ENCODE data around the gene KIF19. TPM values are rescaled to one million over a fixed set of nuclear protein-coding genes. Genes with fewer than 3 reads are reported as not detected.

Gene KIF19
- total RNA-seq, 2 donors from 2014 or later, result 0.27 to 2.4 TPM

Other genes starting within 250 kb of the KIF19 start
- gene RPL38, start 122.5 kb upstream of the KIF19 start, total RNA-seq, result 1,000 to 10,000 TPM; 1,155 to 1,199 TPM
- gene TTYH2, start 112.7 kb upstream of the KIF19 start, total RNA-seq, result 1 to 10 TPM; 1.2 to 1.6 TPM
- not detected for gene DNAI2, start 52.0 kb upstream of the KIF19 start, total RNA-seq
- under 1 TPM in 1 of 2 donors, not detected in 1; 0.18 TPM for gene BTBD17, start 35.6 kb downstream of the KIF19 start, total RNA-seq
- under 1 TPM; 0.29 to 0.92 TPM for gene GPR142, start 41.3 kb downstream of the KIF19 start, total RNA-seq
- gene GPRC5C, start 105.9 kb downstream of the KIF19 start, total RNA-seq, result 10 to 100 TPM; 57.0 to 73.4 TPM
- gene CD300A, start 140.4 kb downstream of the KIF19 start, total RNA-seq, result not detected
- not detected for gene CD300LB, start 205.2 kb downstream of the KIF19 start, total RNA-seq
- gene CD300C, start 219.9 kb downstream of the KIF19 start, total RNA-seq, result not detected
- not detected for gene CD300H, start 241.3 kb downstream of the KIF19 start, total RNA-seq

Measured in endodermal cell (in vitro differentiated cells).